K562 (cell line): ENCODE measurements around the gene PSMA5. TPM values are rescaled to one million over a fixed set of nuclear protein-coding genes. Genes with fewer than 3 reads are reported as not detected.
A peak's percentile ranks its signal among the peaks of the same experiment; 100 is the strongest.

Source experiments
- C11orf30 ChIP-seq: fragments of 450-650 bp; IDR thresholded peaks from 2 replicates; pipeline ENCODE4 v1.6.1; 2016; ENCODE audit warnings: low read depth, mild to moderate bottlenecking
- ELF4 ChIP-seq: fragments of 450-650 bp; formaldehyde crosslinking; IDR thresholded peaks from 2 replicates; pipeline ENCODE4 v1.4.0; 2022; ENCODE audit warnings: missing genetic modification characterization
- HDAC3 ChIP-seq: fragments of 450-650 bp; IDR thresholded peaks from 2 replicates; pipeline ENCODE4 v1.6.1; 2018; ENCODE audit warnings: borderline replicate concordance, mild to moderate bottlenecking, moderate library complexity; ENCODE audit not compliant: partially characterized antibody
- LEF1 ChIP-seq: fragments of 450-650 bp; IDR thresholded peaks from 2 replicates; pipeline ENCODE4 v1.6.1; 2016; ENCODE audit warnings: mild to moderate bottlenecking
- MIER1 ChIP-seq: fragments of 450-650 bp; IDR thresholded peaks from 2 replicates; pipeline ENCODE4 v1.6.1; 2016; ENCODE audit warnings: antibody characterized with exemption, mild to moderate bottlenecking, low read depth
- SNIP1 ChIP-seq: fragments of 450-650 bp; IDR thresholded peaks from 2 replicates; pipeline ENCODE4 v1.7.1; 2017; ENCODE audit warnings: low read depth, mild to moderate bottlenecking
- SPI1 ChIP-seq: IDR thresholded peaks from 2 replicates; pipeline ENCODE4 v1.6.1; 2011; ENCODE audit warnings: low read depth, low read length, control low read depth, borderline replicate concordance
- STAT5B ChIP-seq: fragments of 250-450 bp; sonication (Bioruptor Pico); IDR thresholded peaks from 2 replicates; pipeline ENCODE4 v1.8.0; 2021; ENCODE audit warnings: mild to moderate bottlenecking, inconsistent platforms
- TBP ChIP-seq: optimal IDR thresholded peaks from 2 replicates; pipeline ENCODE3; 2011; ENCODE audit warnings: low read depth, low read length, improper control_type of control experiment
- TCFL5 ChIP-seq: fragments of 250-450 bp; sonication (Bioruptor Pico); conservative IDR thresholded peaks from 2 replicates; pipeline ENCODE4 v1.6.1; 2021; ENCODE audit warnings: mild to moderate bottlenecking, moderate library complexity, matching md5 sums
- ZEB2 ChIP-seq: fragments of 450-650 bp; IDR thresholded peaks from 2 replicates; pipeline ENCODE4 v1.6.1; 2016
- ZFP36 ChIP-seq: fragments of 150-350 bp; IDR thresholded peaks from 2 replicates; pipeline ENCODE4 v1.6.1; 2018; ENCODE audit warnings: low read length, low read depth; ENCODE audit not compliant: partially characterized antibody
- ZNF668 ChIP-seq: fragments of 250-450 bp; sonication (Bioruptor Pico); IDR thresholded peaks from 2 replicates; pipeline ENCODE4 v1.8.0; 2022; ENCODE audit warnings: mild to moderate bottlenecking, inconsistent platforms
- polyA plus RNA-seq, 8 experiments: library from polyadenylated mRNA; depleted of rRNA in 4 of 8; stranded (reverse) in 5 of 8; unstranded in 3 of 8; fragments of >200 nt; fragmentation: Nextera tagmentation in 2 of 8; fragmentation: Illumina TruSeq in 1 of 8; extraction: Ambion mirVana in 2 of 8; extraction: Trizol in 1 of 8; gene quantifications; 2 replicates each; pipeline versions ENCODE4 v1.2.1 to v1.2.3, GENCODE V29; 2011 to 2014; ENCODE audit warnings: inconsistent platforms in 1 of 8, missing spikeins in 1 of 8
- total RNA-seq, 7 experiments: library from RNA; depleted of rRNA in 6 of 7; stranded (reverse); fragments of >200 nt in 6 of 7; fragmentation: Illumina TruSeq in 2 of 7; extraction: Trizol in 2 of 7; gene quantifications; 2 replicates each; pipeline versions ENCODE4 v1.2.1 to v1.2.3, GENCODE V29; 2011 to 2021; ENCODE audit warnings: low replicate concordance in 1 of 7
- TF ChIP-seq, protein P1 (sequence below): fragments of 450-650 bp; IDR thresholded peaks from 2 replicates; pipeline ENCODE4 v1.6.1; 2016
- TF ChIP-seq, protein P2 (sequence below): fragments of 450-650 bp; IDR thresholded peaks from 2 replicates; pipeline ENCODE4 v1.6.1; 2018; ENCODE audit not compliant: partially characterized antibody
- TF ChIP-seq, protein P3 (sequence below): sonication (generic); formaldehyde crosslinking; IDR thresholded peaks from 2 replicates; pipeline ENCODE4 v1.8.1; 2023; ENCODE audit warnings: missing genetic modification reagents, mild to moderate bottlenecking, borderline replicate concordance
- TF ChIP-seq, protein P4 (sequence below), 3 experiments: IDR thresholded peaks in 2 of 3; conservative IDR thresholded peaks in 1 of 3; 2 replicates each; pipeline ENCODE4 v1.5.1; 2011 to 2012; ENCODE audit warnings: low read length in 3 of 3, mild to moderate bottlenecking in 3 of 3, control low read depth in 2 of 3, improper control_type of control experiment in 1 of 3, inconsistent platforms in 1 of 3, low read depth in 1 of 3, mixed read lengths in 1 of 3, moderate library complexity in 1 of 3; ENCODE audit not compliant: insufficient read depth in 2 of 3

PSMA5 gene
- total and polyA plus RNA-seq, 9 of the 15 experiments (the other 6 are each of a cell fraction or from before 2014, with no cell fraction given) = 82.6 to 542 (median 287) TPM

DNA sequence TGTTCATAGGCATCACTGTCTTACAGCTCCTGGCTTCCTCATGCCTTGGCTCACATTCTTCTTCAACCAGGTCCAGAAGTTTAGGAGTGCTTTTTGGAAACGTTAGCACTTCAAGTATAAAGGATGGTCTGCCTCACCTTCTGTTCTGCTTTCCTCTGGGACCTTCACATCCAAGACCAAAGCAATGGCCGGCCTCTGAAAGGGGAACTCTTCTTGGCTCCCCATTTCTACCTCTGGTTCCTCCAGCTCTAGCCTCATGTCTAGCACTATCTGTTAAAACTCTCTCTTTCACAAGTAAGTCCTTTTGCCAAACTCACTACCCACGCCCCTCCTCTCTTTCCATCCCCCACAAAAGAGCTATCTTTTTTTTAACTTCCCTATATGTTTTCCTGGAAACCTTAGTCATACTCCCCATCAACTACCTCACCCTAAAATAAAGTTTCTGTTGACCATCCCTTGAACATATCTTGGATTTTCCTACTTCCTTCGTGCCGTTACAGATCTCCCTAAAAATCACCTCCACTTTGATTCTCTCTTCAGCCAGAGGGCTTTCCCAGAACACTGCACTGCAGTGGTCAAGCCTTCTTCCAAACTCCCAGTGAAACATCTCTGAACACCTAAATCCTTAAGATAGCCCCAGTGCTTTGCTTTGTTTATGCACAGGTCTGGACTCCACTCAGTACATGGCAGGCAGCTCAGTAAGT is 36.5 kb downstream of the PSMA5 start (continued):
- TF ChIP-seq ZNF668 = no peak
- no peak; the same call in 1 of the 2 replicates for TF ChIP-seq MIER1
- TF ChIP-seq LEF1 = peak; percentile 97
- TF ChIP-seq ELF4 = peak; percentile 47; the same call in 1 of the 2 replicates
- no peak for TF ChIP-seq ZFP36
- no peak for TF ChIP-seq TCFL5
- TF ChIP-seq, protein P1, sequence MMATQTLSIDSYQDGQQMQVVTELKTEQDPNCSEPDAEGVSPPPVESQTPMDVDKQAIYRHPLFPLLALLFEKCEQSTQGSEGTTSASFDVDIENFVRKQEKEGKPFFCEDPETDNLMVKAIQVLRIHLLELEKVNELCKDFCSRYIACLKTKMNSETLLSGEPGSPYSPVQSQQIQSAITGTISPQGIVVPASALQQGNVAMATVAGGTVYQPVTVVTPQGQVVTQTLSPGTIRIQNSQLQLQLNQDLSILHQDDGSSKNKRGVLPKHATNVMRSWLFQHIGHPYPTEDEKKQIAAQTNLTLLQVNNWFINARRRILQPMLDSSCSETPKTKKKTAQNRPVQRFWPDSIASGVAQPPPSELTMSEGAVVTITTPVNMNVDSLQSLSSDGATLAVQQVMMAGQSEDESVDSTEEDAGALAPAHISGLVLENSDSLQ = peak; percentile 42; the same call in 1 of the 2 replicates
- TF ChIP-seq TBP = peak; percentile 84
- TF ChIP-seq C11orf30 = peak; percentile 89
- peak; percentile 56; the same call in 1 of the 2 replicates for TF ChIP-seq SNIP1
- TF ChIP-seq SPI1 = peak; percentile 80; the same call in 1 of the 2 replicates
- TF ChIP-seq, protein P2, sequence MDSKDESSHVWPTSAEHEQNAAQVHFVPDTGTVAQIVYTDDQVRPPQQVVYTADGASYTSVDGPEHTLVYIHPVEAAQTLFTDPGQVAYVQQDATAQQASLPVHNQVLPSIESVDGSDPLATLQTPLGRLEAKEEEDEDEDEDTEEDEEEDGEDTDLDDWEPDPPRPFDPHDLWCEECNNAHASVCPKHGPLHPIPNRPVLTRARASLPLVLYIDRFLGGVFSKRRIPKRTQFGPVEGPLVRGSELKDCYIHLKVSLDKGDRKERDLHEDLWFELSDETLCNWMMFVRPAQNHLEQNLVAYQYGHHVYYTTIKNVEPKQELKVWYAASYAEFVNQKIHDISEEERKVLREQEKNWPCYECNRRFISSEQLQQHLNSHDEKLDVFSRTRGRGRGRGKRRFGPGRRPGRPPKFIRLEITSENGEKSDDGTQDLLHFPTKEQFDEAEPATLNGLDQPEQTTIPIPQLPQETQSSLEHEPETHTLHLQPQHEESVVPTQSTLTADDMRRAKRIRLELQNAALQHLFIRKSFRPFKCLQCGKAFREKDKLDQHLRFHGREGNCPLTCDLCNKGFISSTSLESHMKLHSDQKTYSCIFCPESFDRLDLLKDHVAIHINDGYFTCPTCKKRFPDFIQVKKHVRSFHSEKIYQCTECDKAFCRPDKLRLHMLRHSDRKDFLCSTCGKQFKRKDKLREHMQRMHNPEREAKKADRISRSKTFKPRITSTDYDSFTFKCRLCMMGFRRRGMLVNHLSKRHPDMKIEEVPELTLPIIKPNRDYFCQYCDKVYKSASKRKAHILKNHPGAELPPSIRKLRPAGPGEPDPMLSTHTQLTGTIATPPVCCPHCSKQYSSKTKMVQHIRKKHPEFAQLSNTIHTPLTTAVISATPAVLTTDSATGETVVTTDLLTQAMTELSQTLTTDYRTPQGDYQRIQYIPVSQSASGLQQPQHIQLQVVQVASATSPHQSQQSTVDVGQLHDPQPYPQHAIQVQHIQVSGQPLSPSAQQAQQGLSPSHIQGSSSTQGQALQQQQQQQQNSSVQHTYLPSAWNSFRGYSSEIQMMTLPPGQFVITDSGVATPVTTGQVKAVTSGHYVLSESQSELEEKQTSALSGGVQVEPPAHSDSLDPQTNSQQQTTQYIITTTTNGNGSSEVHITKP = peak; percentile 83
- TF ChIP-seq, protein P3, sequence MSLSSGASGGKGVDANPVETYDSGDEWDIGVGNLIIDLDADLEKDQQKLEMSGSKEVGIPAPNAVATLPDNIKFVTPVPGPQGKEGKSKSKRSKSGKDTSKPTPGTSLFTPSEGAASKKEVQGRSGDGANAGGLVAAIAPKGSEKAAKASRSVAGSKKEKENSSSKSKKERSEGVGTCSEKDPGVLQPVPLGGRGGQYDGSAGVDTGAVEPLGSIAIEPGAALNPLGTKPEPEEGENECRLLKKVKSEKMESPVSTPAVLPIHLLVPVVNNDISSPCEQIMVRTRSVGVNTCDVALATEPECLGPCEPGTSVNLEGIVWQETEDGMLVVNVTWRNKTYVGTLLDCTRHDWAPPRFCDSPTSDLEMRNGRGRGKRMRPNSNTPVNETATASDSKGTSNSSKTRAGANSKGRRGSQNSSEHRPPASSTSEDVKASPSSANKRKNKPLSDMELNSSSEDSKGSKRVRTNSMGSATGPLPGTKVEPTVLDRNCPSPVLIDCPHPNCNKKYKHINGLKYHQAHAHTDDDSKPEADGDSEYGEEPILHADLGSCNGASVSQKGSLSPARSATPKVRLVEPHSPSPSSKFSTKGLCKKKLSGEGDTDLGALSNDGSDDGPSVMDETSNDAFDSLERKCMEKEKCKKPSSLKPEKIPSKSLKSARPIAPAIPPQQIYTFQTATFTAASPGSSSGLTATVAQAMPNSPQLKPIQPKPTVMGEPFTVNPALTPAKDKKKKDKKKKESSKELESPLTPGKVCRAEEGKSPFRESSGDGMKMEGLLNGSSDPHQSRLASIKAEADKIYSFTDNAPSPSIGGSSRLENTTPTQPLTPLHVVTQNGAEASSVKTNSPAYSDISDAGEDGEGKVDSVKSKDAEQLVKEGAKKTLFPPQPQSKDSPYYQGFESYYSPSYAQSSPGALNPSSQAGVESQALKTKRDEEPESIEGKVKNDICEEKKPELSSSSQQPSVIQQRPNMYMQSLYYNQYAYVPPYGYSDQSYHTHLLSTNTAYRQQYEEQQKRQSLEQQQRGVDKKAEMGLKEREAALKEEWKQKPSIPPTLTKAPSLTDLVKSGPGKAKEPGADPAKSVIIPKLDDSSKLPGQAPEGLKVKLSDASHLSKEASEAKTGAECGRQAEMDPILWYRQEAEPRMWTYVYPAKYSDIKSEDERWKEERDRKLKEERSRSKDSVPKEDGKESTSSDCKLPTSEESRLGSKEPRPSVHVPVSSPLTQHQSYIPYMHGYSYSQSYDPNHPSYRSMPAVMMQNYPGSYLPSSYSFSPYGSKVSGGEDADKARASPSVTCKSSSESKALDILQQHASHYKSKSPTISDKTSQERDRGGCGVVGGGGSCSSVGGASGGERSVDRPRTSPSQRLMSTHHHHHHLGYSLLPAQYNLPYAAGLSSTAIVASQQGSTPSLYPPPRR = no peak
- peak; percentile 93 for TF ChIP-seq ZEB2
- TF ChIP-seq, protein P4, sequence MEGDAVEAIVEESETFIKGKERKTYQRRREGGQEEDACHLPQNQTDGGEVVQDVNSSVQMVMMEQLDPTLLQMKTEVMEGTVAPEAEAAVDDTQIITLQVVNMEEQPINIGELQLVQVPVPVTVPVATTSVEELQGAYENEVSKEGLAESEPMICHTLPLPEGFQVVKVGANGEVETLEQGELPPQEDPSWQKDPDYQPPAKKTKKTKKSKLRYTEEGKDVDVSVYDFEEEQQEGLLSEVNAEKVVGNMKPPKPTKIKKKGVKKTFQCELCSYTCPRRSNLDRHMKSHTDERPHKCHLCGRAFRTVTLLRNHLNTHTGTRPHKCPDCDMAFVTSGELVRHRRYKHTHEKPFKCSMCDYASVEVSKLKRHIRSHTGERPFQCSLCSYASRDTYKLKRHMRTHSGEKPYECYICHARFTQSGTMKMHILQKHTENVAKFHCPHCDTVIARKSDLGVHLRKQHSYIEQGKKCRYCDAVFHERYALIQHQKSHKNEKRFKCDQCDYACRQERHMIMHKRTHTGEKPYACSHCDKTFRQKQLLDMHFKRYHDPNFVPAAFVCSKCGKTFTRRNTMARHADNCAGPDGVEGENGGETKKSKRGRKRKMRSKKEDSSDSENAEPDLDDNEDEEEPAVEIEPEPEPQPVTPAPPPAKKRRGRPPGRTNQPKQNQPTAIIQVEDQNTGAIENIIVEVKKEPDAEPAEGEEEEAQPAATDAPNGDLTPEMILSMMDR (IDR thresholded peaks at IDR 0.05 in 2 of 3, conservative IDR thresholded peaks at IDR 0.05 in 1 of 3; ENCODE audit: insufficient read depth in 2 of 3, low read depth in 1 of 3, low read length in 3 of 3) = no peak
- no peak for TF ChIP-seq STAT5B (CRISPR knock-in tag)
- TF ChIP-seq HDAC3 = peak; percentile 43
